WI38 (cell line): ENCODE results near the gene EXOC4.

Experiments used
- H3K4me3 ChIP-seq: 2 replicates; pipeline ENCODE4 v1.5.1; 2011; ENCODE audit warnings: low read depth, mild to moderate bottlenecking, control low read depth, low read length
- CTCF ChIP-seq: IDR thresholded peaks from 2 replicates; pipeline ENCODE4 v1.5.1; 2012; ENCODE audit warnings: low read depth, mild to moderate bottlenecking, control low read depth, low read length

The EXOC4 gene

GRCh38 chr7:134065415-134065814, 812.5 kb downstream of the EXOC4 start:
- H3K4me3 ChIP-seq = no peak overlapping the region
- no peak for TF ChIP-seq CTCF

- no peak for TF ChIP-seq CTCF
These were observed 814.3 kb downstream of the EXOC4 start for GRCh38 chr7:134067164-134067563.

GRCh38 chr7:134068670-134069069, 815.8 kb downstream of the EXOC4 start:
- H3K4me3 ChIP-seq = no peak overlapping the region
- no peak for TF ChIP-seq CTCF

More at GRCh38 chr7:134067164-134067563, 814.3 kb downstream of the EXOC4 start:
- no peak overlapping the region for H3K4me3 ChIP-seq

- TF ChIP-seq CTCF = no peak
- H3K4me3 ChIP-seq = no peak overlapping the region
These were observed 816.3 kb downstream of the EXOC4 start for GRCh38 chr7:134069187-134069586.

GRCh38 chr7:134070673-134071072, 817.8 kb downstream of the EXOC4 start:
- H3K4me3 ChIP-seq = no peak overlapping the region
- TF ChIP-seq CTCF = no peak

- no peak overlapping the region for H3K4me3 ChIP-seq
- no peak for TF ChIP-seq CTCF
These were observed 818.8 kb downstream of the EXOC4 start for GRCh38 chr7:134071355-134072331.

GRCh38 chr7:134073276-134073675, 820.4 kb downstream of the EXOC4 start:
- TF ChIP-seq CTCF = no peak

More at GRCh38 chr7:134073276-134073675, 820.4 kb downstream of the EXOC4 start:
- H3K4me3 ChIP-seq = no peak overlapping the region
